Tibial nerve (tissue), 3 donors: ENCODE results near the gene PILRB.

Source experiments
- POLR2A ChIP-seq, 2 donors: fragments of 450-650 bp; IDR thresholded peaks; one replicate each; pipeline ENCODE4 v1.6.1; 2017; ENCODE audit warnings: antibody characterized with exemption in 2 of 2, mild to moderate bottlenecking in 2 of 2, moderate library complexity in 2 of 2
- TF ChIP-seq, protein P1 (sequence below), 5 experiments: fragments of 200-600 bp in 3 of 5; fragments of 450-650 bp in 2 of 5; sonication (generic) in 3 of 5; IDR thresholded peaks; one replicate each; pipeline ENCODE4 v1.5.1; 2016 to 2019; ENCODE audit warnings: antibody characterized with exemption in 5 of 5, mild to moderate bottlenecking in 3 of 5, moderate library complexity in 2 of 5

DNA sequence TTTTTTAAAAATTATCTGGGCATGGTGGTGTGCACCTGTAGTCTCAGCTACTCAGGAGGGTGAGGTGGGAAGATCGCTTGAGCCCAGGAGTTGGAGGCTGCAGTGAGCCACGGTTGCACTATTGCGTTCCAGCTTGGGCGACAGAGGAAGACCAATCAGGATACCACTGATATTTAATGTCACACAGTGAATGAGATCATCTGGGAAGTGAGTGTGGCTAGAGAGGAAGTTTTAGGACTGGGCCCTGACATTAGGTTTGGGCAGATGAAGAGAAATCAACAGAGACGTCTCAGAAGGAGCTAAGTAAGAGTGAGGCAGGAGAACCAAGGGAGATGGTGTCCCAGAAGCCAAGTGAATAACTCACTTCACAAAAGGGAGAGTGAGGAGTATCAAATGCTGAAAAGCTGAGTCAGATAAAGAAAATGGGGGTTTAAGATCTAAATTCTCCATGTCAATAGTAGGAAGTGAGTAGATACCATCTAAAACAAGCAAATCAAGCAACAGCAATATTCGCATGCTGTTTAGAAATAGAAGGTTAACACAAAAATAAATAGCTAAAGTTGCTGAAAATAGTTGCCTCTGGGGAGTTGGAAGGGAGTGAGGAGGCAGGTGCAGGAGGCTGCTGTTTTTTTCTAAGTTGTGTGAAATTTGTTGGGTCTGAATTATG, 26.8 kb downstream of the PILRB start:
- TF ChIP-seq POLR2A (IDR thresholded peaks at IDR 0.05), result no peak
- TF ChIP-seq, protein P1, sequence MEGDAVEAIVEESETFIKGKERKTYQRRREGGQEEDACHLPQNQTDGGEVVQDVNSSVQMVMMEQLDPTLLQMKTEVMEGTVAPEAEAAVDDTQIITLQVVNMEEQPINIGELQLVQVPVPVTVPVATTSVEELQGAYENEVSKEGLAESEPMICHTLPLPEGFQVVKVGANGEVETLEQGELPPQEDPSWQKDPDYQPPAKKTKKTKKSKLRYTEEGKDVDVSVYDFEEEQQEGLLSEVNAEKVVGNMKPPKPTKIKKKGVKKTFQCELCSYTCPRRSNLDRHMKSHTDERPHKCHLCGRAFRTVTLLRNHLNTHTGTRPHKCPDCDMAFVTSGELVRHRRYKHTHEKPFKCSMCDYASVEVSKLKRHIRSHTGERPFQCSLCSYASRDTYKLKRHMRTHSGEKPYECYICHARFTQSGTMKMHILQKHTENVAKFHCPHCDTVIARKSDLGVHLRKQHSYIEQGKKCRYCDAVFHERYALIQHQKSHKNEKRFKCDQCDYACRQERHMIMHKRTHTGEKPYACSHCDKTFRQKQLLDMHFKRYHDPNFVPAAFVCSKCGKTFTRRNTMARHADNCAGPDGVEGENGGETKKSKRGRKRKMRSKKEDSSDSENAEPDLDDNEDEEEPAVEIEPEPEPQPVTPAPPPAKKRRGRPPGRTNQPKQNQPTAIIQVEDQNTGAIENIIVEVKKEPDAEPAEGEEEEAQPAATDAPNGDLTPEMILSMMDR (IDR thresholded peaks at IDR 0.05), result no peak
